Measurements from ENCODE around the gene STARD6. TPM values are rescaled to one million over a fixed set of nuclear protein-coding genes. Genes with fewer than 3 reads are reported as not detected.

The STARD6 gene
- total and polyA plus RNA-seq, 2 experiments from 2014 or later: not detected

DNA sequence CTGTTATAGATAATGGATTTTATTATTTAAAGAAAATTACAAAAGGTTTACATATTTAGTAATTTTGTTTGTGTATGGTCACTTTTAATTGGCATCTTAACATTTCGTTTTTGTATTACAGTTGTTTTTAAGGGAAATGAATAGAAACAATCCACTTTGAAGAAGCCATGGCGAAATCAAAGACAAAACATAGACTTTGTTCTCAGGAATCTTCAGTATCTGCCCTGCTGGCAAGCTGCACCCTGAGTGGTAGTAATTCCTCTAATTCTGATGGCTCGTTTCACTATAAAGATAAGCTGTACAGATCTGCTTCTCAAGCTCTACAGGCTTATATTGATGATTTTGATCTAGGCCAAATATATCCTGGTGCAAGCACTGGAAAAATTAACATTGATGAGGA lies 2.7 kb upstream of the STARD6 start:
- no peak for ATAC-seq
- peaks cover 8% of the 10 kb centered on the region; the same call in 1 of the 2 replicates for H3K4me1 ChIP-seq (ENCODE audit: insufficient read depth)
- H3K27ac ChIP-seq (ENCODE audit: low read depth): no peak overlapping the region
- no peak overlapping the region for H2AFZ ChIP-seq
- H3K4me3 ChIP-seq: no peak overlapping the region
- H3K9me3 Mint-ChIP-seq: no peaks in the 10 kb centered on the region; the same call in 2 of the 3 replicates
- no peaks in the 10 kb centered on the region for H4K20me1 ChIP-seq (replicated peaks; ENCODE audit: insufficient read depth)
- H3K27ac Mint-ChIP-seq: no peak overlapping the region
- H3K79me2 ChIP-seq (replicated peaks; ENCODE audit: insufficient read depth): peaks cover 20% of the 10 kb centered on the region
- DNase-seq (ENCODE audit: low spot score): no peak
- H3K4me3 Mint-ChIP-seq: no peak overlapping the region
- H3K36me3 ChIP-seq (ENCODE audit: insufficient read depth): peaks cover 19% of the 10 kb centered on the region
- H3K27me3 Mint-ChIP-seq (ENCODE audit: insufficient read depth, low read depth, poor library complexity): peaks cover 13% of the 10 kb centered on the region
- H3K4me1 Mint-ChIP-seq: peaks cover 14% of the 10 kb centered on the region
- H3K27me3 ChIP-seq (ENCODE audit: insufficient read depth): no peaks in the 10 kb centered on the region
- no peaks in the 10 kb centered on the region for H3F3A ChIP-seq (replicated peaks; ENCODE audit: low read depth)
- peaks cover 21% of the 10 kb centered on the region for H3K36me3 Mint-ChIP-seq (ENCODE audit: low read depth)
- TF ChIP-seq NANOG (IDR thresholded peaks at IDR 0.05; ENCODE audit: borderline replicate concordance) (no peak), EZH2 (IDR thresholded peaks at IDR 0.05; ENCODE audit: low read depth, unreplicated experiment) (no peak), CREB1 (CRISPR knock-in tag; IDR thresholded peaks at IDR 0.05; ENCODE audit: low read depth) (no peak), POLR2AphosphoS5 (IDR thresholded peaks at IDR 0.05; ENCODE audit: low read depth) (no peak), ZNF331 (CRISPR knock-in tag; IDR thresholded peaks at IDR 0.05; ENCODE audit: low read depth) (no peak), ZNF114 (CRISPR knock-in tag; IDR thresholded peaks at IDR 0.05) (no peak)
- TF ChIP-seq, protein P1, sequence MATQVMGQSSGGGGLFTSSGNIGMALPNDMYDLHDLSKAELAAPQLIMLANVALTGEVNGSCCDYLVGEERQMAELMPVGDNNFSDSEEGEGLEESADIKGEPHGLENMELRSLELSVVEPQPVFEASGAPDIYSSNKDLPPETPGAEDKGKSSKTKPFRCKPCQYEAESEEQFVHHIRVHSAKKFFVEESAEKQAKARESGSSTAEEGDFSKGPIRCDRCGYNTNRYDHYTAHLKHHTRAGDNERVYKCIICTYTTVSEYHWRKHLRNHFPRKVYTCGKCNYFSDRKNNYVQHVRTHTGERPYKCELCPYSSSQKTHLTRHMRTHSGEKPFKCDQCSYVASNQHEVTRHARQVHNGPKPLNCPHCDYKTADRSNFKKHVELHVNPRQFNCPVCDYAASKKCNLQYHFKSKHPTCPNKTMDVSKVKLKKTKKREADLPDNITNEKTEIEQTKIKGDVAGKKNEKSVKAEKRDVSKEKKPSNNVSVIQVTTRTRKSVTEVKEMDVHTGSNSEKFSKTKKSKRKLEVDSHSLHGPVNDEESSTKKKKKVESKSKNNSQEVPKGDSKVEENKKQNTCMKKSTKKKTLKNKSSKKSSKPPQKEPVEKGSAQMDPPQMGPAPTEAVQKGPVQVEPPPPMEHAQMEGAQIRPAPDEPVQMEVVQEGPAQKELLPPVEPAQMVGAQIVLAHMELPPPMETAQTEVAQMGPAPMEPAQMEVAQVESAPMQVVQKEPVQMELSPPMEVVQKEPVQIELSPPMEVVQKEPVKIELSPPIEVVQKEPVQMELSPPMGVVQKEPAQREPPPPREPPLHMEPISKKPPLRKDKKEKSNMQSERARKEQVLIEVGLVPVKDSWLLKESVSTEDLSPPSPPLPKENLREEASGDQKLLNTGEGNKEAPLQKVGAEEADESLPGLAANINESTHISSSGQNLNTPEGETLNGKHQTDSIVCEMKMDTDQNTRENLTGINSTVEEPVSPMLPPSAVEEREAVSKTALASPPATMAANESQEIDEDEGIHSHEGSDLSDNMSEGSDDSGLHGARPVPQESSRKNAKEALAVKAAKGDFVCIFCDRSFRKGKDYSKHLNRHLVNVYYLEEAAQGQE (IDR thresholded peaks at IDR 0.05; ENCODE audit: unreplicated experiment): no peak
- TF ChIP-seq, protein P2, sequence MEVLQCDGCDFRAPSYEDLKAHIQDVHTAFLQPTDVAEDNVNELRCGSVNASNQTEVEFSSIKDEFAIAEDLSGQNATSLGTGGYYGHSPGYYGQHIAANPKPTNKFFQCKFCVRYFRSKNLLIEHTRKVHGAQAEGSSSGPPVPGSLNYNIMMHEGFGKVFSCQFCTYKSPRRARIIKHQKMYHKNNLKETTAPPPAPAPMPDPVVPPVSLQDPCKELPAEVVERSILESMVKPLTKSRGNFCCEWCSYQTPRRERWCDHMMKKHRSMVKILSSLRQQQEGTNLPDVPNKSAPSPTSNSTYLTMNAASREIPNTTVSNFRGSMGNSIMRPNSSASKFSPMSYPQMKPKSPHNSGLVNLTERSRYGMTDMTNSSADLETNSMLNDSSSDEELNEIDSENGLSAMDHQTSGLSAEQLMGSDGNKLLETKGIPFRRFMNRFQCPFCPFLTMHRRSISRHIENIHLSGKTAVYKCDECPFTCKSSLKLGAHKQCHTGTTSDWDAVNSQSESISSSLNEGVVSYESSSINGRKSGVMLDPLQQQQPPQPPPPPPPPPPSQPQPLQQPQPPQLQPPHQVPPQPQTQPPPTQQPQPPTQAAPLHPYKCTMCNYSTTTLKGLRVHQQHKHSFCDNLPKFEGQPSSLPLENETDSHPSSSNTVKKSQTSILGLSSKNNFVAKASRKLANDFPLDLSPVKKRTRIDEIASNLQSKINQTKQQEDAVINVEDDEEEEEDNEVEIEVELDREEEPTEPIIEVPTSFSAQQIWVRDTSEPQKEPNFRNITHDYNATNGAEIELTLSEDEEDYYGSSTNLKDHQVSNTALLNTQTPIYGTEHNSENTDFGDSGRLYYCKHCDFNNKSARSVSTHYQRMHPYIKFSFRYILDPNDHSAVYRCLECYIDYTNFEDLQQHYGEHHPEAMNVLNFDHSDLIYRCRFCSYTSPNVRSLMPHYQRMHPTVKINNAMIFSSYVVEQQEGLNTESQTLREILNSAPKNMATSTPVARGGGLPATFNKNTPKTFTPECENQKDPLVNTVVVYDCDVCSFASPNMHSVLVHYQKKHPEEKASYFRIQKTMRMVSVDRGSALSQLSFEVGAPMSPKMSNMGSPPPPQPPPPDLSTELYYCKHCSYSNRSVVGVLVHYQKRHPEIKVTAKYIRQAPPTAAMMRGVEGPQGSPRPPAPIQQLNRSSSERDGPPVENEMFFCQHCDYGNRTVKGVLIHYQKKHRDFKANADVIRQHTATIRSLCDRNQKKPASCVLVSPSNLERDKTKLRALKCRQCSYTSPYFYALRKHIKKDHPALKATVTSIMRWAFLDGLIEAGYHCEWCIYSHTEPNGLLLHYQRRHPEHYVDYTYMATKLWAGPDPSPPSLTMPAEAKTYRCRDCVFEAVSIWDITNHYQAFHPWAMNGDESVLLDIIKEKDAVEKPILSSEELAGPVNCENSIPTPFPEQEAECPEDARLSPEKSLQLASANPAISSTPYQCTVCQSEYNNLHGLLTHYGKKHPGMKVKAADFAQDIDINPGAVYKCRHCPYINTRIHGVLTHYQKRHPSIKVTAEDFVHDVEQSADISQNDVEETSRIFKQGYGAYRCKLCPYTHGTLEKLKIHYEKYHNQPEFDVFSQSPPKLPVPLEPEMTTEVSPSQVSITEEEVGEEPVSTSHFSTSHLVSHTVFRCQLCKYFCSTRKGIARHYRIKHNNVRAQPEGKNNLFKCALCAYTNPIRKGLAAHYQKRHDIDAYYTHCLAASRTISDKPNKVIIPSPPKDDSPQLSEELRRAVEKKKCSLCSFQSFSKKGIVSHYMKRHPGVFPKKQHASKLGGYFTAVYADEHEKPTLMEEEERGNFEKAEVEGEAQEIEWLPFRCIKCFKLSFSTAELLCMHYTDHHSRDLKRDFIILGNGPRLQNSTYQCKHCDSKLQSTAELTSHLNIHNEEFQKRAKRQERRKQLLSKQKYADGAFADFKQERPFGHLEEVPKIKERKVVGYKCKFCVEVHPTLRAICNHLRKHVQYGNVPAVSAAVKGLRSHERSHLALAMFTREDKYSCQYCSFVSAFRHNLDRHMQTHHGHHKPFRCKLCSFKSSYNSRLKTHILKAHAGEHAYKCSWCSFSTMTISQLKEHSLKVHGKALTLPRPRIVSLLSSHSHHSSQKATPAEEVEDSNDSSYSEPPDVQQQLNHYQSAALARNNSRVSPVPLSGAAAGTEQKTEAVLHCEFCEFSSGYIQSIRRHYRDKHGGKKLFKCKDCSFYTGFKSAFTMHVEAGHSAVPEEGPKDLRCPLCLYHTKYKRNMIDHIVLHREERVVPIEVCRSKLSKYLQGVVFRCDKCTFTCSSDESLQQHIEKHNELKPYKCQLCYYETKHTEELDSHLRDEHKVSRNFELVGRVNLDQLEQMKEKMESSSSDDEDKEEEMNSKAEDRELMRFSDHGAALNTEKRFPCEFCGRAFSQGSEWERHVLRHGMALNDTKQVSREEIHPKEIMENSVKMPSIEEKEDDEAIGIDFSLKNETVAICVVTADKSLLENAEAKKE (CRISPR knock-in tag; IDR thresholded peaks at IDR 0.05): no peak
- no peak overlapping the region for H3K4me2 ChIP-seq
- no peaks in the 10 kb centered on the region for H3K9me2 ChIP-seq (ENCODE audit: insufficient read depth)

Measured in GM23338 (cell line).